22Rv1 (cell line): ENCODE results near the gene CACNA1C.

Experiments
- CTCF ChIP-seq: fragments of 450-650 bp; IDR thresholded peaks from 2 replicates; pipeline ENCODE4 v1.5.1; 2017; ENCODE audit warnings: mild to moderate bottlenecking
- ZFX ChIP-seq: fragments of 450-650 bp; IDR thresholded peaks from 2 replicates; pipeline ENCODE4 v1.6.1; 2017; ENCODE audit warnings: antibody characterized with exemption, borderline replicate concordance

DNA sequence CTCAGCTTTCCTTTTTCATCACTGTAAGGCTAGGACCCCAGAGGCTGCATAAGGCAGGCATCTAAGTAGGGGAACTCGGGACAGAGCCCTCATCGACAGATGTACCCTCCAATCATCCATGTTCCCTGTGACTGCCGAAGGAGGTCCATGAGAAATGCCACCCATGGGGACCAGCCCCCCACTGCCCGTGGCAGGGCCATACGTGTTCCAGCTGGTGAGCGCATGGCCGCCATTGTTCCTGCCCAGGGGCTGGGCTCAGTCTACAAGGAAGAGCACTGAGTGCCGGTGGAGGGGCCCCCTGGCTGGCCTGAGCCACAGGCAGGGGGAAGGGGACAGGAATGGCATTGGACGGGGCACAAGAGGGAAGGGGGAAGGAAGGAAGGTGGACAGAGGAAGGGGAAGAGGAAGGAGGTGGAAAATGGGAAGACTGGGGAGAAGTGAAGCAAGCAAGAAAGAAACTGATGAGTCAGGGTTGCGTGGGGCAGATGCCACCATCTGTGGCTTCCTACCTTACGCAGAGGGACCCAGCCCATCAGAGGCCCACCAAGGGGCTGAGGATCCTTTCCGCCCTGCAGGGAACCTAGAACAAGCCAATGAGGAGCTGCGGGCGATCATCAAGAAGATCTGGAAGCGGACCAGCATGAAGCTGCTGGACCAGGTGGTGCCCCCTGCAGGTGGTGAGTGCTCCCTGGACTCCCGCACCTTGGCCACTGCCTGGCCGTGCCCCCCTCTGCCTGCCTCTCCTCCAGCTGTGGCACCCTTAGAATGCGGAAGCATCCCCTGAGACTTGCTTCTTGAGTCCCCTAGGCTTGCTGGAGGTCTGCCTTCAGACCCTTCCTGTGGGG is 621.4 kb downstream of the CACNA1C start:
- peak; percentile 57 for TF ChIP-seq CTCF
- TF ChIP-seq ZFX: no peak
